Myocyte (in vitro differentiated cells): ENCODE results near the gene XCL1. TPM values are rescaled to one million over a fixed set of nuclear protein-coding genes. Genes with fewer than 3 reads are reported as not detected.
"Not testable (repeated sequence)": the region's sequence is repeated elsewhere in the genome, so short reads cannot be mapped to it uniquely, and the experiment has no call there.

Source experiments
- DNase-seq: peaks from one replicate; pipeline ENCODE4 v3.0.0-alpha.2; 2012; ENCODE audit warnings: low read depth
- total RNA-seq: library from RNA; depleted of rRNA; stranded (reverse); fragments of >200 nt; gene quantifications from 2 replicates; pipeline ENCODE4 v1.2.3, GENCODE V29; 2014

The XCL1 gene
- total RNA-seq, 1 donor from 2014 or later, result not detected

DNA sequence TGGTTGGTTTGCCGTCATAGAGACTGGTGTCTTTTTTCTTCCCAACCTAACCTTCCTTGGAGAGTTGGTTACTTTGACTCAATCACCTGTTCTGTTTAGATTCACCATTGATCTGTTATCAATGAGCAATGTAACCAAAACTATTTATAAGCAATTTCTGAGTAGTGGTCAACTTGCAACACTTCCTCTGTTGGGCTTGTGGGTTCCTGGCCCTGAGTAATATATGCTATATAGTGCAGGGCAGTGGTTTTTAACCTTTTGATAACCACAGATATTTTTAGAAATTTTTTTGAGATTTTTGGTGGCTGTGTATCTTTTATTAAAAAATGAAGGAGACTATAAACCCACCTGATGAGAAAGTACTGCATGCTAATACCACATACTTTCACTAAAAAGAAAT, 9.4 kb upstream of the XCL1 start:
- no peak for DNase-seq

- DNase-seq, result no peak
These were observed 8.8 kb upstream of the XCL1 start for GRCh38 chr1:168567568-168567967.

DNA sequence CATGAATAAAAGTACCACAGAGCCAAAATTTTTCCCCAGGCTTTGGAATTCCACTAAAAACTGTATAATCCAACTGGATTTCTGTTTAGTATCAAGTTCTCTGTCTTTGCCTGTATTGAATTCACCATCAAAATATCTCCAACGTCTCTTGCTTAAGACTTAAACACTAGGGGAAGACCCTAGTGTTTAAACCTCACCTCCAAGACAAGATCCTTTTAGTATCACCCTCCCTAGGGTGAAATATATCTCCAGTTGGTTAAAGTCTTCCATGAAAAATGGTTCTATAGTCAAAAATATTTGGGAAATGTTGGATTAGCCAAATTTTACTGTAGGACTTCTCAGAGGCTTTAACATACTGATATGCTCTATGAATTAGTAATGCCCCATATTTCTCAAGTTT, 8.1 kb upstream of the XCL1 start:
- no peak for DNase-seq

- DNase-seq, result no peak
These were observed 5.8 kb upstream of the XCL1 start for GRCh38 chr1:168570652-168571051.

DNA sequence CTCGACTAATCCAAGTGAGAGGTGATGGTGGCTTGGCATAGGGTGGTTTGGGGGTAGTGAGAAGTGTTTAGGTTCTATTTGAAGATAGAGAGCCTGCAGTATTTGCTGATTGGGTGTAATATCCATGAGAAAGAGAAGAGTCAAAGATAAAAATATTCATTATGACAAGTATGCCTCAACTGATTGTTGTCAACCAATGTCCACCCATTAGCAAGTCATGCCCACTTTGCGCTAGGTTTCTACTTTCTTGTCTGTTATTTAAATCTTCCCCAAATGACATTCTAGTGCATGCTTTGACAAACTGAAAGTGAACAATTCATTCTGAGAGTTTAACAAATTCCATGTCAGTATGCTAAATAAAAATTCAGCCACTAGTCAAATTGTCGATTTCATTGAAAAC, 3.8 kb upstream of the XCL1 start:
- no peak for DNase-seq

GRCh38 chr1:168574234-168574633, 2.2 kb upstream of the XCL1 start:
- DNase-seq, result peak; percentile 17

DNA sequence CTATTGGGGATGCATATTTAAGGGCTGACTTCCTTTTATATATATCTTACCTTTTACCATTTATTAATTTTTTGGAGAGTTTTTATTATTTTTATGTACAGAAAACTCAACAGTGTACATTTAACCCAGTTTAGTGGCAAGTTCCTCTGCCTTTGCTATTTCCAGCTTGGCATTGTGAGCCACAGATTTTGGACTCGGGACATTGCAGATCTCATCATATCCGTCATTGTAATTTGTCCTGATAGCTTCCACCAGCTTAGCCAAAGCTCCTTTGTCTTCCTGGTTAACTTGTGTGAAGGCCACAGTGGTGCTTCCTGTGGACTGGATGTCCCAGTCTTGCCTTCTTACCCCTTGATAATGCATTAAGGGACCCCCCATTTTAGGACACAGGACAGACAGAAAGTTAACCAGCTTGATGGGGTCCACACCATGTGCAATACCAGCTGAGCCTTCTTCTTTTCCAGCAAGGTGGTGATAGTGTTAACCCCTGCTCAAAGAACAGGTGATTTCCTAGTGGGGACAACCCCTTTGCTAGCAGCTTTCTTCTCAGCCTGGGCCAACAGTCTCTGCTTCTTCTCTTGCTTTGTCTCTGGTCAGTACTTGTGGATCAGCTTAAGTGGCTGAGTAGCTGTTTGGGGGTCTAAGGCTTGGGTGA, 2.3 kb downstream of the XCL1 start:
- DNase-seq, result not testable (repeated sequence)

GRCh38 chr1:168580290-168580689, 3.9 kb downstream of the XCL1 start:
- not testable (repeated sequence) for DNase-seq

DNA sequence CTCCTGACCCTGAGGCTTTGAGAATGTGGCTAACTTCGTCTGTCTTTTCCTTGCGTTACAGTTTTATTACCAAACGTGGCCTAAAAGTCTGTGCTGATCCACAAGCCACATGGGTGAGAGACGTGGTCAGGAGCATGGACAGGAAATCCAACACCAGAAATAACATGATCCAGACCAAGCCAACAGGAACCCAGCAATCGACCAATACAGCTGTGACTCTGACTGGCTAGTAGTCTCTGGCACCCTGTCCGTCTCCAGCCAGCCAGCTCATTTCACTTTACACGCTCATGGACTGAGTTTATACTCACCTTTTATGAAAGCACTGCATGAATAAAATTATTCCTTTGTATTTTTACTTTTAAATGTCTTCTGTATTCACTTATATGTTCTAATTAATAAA, 4.6 kb downstream of the XCL1 start:
- not testable (repeated sequence) for DNase-seq

GRCh38 chr1:168581817-168582572, 5.6 kb downstream of the XCL1 start:
- no peak for DNase-seq

DNA sequence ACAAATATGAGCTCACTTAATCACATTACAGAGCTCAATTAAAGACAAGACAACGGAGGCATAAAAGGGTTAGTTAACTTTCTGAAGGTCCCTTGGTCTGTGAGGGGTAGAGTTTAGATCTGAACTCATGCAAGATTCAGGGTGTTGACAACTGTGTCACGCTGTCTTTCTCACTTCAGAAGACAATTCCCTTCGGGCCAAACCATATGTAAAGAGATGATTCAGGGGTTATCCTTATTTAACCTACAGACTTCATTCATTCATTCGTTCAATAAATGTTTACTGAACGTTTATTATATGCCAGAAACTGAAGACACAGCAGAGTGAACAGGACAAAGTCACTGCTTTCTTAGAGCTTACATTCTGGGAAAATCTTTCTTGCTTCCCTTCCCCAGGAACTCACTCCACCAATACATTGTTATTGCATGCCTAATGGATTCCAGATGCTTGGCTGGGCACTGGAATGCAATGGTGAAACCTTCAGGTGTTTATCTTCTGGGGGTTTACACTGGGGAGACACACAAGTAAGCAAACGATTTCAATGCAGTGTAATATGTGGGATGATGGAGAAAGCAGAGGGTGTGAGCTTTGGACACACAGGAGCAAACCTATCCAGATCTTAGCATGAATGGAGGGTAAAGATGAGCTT, 6.4 kb downstream of the XCL1 start:
- DNase-seq, result no peak

DNA sequence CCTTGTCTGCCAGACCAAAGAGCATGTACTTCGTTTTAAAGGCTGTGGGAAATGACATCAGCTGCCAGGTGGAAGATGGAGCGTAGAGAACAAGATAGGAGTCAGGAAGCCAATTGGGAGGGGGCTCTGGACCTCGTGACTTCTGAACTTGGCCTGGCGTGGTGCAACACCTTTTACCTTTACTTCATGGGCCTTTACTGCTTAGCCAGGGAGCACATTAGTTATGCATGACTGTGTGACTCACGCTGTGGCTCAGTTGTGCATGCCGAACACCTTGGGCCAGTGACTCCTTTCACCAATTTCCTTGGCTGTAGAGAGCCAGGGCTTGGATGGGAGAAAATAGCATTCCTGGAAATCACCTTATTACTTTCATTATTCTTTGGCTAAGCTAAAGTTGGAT, 7.2 kb downstream of the XCL1 start:
- DNase-seq, result no peak

DNA sequence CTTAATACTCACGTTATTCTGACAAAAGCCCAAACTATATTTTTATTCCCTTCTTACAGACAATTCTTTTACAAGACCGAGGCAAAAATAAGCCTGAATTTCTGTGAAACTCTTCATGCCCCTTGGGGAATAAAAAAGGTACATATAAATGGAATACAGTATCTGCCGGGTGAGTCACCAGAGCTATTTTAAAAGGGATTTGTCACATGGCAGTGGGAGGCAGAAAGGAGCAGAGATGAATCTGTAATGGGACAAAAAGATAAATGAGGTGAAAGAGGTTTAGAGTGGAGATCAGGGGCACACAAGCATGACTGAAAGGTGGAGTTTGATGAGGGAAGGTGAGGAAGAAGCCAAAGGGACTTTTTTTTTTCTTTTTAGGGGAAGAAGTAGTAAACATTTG, 8.8 kb downstream of the XCL1 start:
- DNase-seq, result peak; percentile 66

- DNase-seq, result no peak
These were observed 9.5 kb downstream of the XCL1 start for GRCh38 chr1:168585937-168586336.

- DNase-seq, result no peak
These were observed 12.8 kb downstream of the XCL1 start for GRCh38 chr1:168589167-168589566.

DNA sequence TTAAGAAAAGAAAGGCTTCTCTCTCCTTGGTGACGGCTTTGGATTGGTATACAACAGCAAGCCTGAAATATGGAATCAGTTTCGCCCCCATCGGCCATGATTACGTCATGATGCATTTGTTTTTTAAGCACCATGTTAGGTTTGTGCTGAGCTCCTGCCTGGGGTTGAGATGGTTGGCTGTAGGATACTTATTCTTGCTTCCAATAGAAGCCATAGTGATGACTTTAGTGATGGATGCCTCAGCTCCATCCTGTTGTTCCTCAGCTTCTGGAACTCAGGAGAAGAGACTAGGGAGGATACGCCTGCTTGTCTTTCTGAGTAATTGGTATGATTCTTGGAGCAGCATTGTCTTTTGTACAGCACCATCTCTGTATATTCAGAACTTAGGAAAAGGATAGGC, 14.7 kb downstream of the XCL1 start:
- DNase-seq, result no peak

- DNase-seq, result no peak
These were observed 15.3 kb downstream of the XCL1 start for GRCh38 chr1:168591641-168592250.

- not testable (repeated sequence) for DNase-seq
These were observed 19.0 kb downstream of the XCL1 start for GRCh38 chr1:168595403-168595802.

DNA sequence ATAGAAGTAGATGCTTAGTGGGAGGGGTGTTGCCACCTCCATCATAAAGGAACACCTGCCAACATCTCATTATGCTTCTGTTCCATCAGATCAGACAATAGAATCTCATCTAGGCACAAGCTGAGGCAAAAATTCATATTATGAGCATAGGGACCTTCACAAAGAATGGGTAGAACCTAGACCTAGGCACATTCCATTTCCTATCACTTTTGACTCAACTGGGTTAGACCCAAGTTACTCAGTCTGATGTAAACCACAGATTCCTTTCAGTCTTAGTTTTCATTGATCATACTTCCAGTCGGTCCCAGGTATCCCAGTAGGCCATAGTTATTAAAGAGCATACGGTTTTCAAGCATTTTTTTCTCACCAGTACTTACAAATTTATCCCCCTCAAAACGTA, 21.7 kb downstream of the XCL1 start:
- no peak for DNase-seq

GRCh38 chr1:168598892-168599291, 22.5 kb downstream of the XCL1 start:
- DNase-seq, result no peak

DNA sequence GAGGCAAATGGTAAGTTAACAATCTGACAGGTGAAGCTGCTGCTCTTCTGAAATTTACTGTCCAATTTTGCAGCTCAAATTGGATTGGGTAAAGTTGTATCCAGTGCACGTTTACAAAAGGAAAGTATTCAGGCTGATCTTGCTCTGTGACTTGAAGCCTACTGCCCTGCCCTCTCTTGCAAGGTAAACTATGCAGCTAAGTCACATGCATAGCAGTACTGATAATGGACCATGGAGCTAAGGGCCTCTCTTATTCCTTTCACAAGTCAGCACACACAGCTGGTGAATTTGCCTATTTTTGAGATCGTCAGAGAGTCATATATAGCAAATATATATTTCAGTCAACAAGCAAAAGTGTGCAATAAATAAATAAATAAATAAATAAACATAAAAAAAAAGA, 23.2 kb downstream of the XCL1 start:
- no peak for DNase-seq

GRCh38 chr1:168601051-168601450, 24.6 kb downstream of the XCL1 start:
- no peak for DNase-seq
